Mammary epithelial cell (primary cell): ENCODE measurements around the gene C12orf50.

Experiments
- CTCF ChIP-seq, 2 donors: IDR thresholded peaks in 1 of 2; conservative IDR thresholded peaks in 1 of 2; 2 replicates each; pipeline ENCODE4 v1.5.1; 2011 to 2012; ENCODE audit warnings: inconsistent platforms in 2 of 2, low read length in 2 of 2, mild to moderate bottlenecking in 2 of 2, control low read depth in 1 of 2, low read depth in 1 of 2; ENCODE audit not compliant: insufficient read depth in 1 of 2; ENCODE audit errors: extremely low read depth in 1 of 2
- EZH2 ChIP-seq: IDR thresholded peaks from 2 replicates; pipeline ENCODE4 v1.6.1; 2012; ENCODE audit warnings: low read length, inconsistent platforms, borderline replicate concordance

- no peak for TF ChIP-seq CTCF (conservative IDR thresholded peaks at IDR 0.05 in 1 of 2, IDR thresholded peaks at IDR 0.05 in 1 of 2; ENCODE audit: extremely low read depth in 1 of 2, insufficient read depth in 1 of 2, low read depth in 1 of 2, low read length in 2 of 2)
- TF ChIP-seq EZH2, result no peak
Observed at GRCh38 chr12:87982208-87982607, 47.0 kb downstream of the C12orf50 start.
